HepG2 (cell line): ENCODE data around the gene EPX. TPM values are rescaled to one million over a fixed set of nuclear protein-coding genes. Genes with fewer than 3 reads are reported as not detected.
A peak's percentile ranks its signal among the peaks of the same experiment; 100 is the strongest.

ENCODE experiments used
- ATAC-seq: fragments of 200-7000 bp; cut with Tn5 transposase; 3 replicates; pipeline ENCODE4 v1.9.1; 2020; ENCODE audit warnings: mild to moderate bottlenecking, moderate library complexity
- BruUV-seq: library from RNA; stranded (reverse); fragments of 400-500 nt; replicated peaks from 2 replicates; lab custom pipeline; 2021; lab: Mats Ljungman, UMichigan
- CTCF ChIA-PET: fragments of 300-600 bp; formaldehyde crosslinking; extraction: SDS; loops from one replicate; lab custom pipeline; 2021; ENCODE audit warnings: low total read pairs, inconsistent platforms, low intra/inter-chr PET ratio; lab: Yijun Ruan, JAX
- POLR2A ChIA-PET: fragments of 350-600 bp; sonication (Branson Sonifier 250); formaldehyde crosslinking; loops from one replicate; lab custom pipeline; 2020; ENCODE audit warnings: antibody characterized with exemption, inconsistent platforms; lab: Yijun Ruan, JAX
- DNase-seq: peaks from one replicate; pipeline ENCODE4 v3.0.0-alpha.2; 2015; ENCODE audit warnings: low spot score
- FAIRE-seq: peaks from 3 replicates; lab custom pipeline; 2011; peaks lifted over from hg19 to GRCh38; lab: Jason Lieb, UNC
- H2AFZ ChIP-seq: one replicate; pipeline ENCODE4 v1.6.1; 2011; ENCODE audit warnings: low read length, inconsistent platforms
- H3K27ac ChIP-seq: fragments of 300-600 bp; 3 replicates; pipeline ENCODE4 v1.8.0; 2011; ENCODE audit warnings: mixed run types, mild to moderate bottlenecking, mixed read lengths, low read length, inconsistent platforms; ENCODE audit not compliant: insufficient read depth; ENCODE audit errors: extremely low read length
- H3K27me3 ChIP-seq, 2 experiments: fragments of 200-600 bp in 1 of 2; 2 replicates in 1 of 2; 3 replicates in 1 of 2; pipeline versions ENCODE4 v1.6.0 to v1.8.0; 2011; ENCODE audit warnings: low read length in 2 of 2, mild to moderate bottlenecking in 2 of 2, moderate library complexity in 2 of 2, inconsistent platforms in 1 of 2; ENCODE audit not compliant: insufficient read depth in 2 of 2, control insufficient read depth in 1 of 2
- H3K36me3 ChIP-seq, 2 experiments: fragments of 200-600 bp in 1 of 2; replicated peaks in 1 of 2; 2 replicates in 1 of 2; 3 replicates in 1 of 2; pipeline versions ENCODE4 v1.5.1 to v1.8.0; 2011; ENCODE audit warnings: low read length in 2 of 2, inconsistent platforms in 1 of 2; ENCODE audit not compliant: insufficient read depth in 2 of 2, control insufficient read depth in 1 of 2
- H3K4me1 ChIP-seq: 2 replicates; pipeline ENCODE4 v1.5.1; 2012; ENCODE audit warnings: low read length, inconsistent platforms; ENCODE audit not compliant: insufficient read depth
- H3K4me2 ChIP-seq: 2 replicates; pipeline ENCODE4 v1.6.0; 2011; ENCODE audit warnings: low read depth, low read length, inconsistent platforms
- H3K4me3 ChIP-seq, 3 experiments: fragments of 200-600 bp in 1 of 3; sonication (generic), shearing (Covaris generic) in 1 of 3; replicated peaks in 1 of 3; 2 replicates each; pipeline ENCODE4 v1.5.1; 2011 to 2016; ENCODE audit warnings: low read length in 3 of 3, inconsistent platforms in 2 of 3, low read depth in 2 of 3, mild to moderate bottlenecking in 2 of 3, control low read depth in 1 of 3, mixed read lengths in 1 of 3; ENCODE audit not compliant: insufficient read depth in 1 of 3
- H3K79me2 ChIP-seq: one replicate; pipeline ENCODE4 v1.6.1; 2011; ENCODE audit warnings: low read length, inconsistent platforms; ENCODE audit not compliant: insufficient read depth
- H3K9ac ChIP-seq: 2 replicates; pipeline ENCODE4 v1.6.0; 2011; ENCODE audit warnings: mild to moderate bottlenecking, low read depth, low read length, inconsistent platforms; ENCODE audit not compliant: insufficient read depth
- H3K9me3 ChIP-seq: 2 replicates; pipeline ENCODE4 v1.5.1; 2012; ENCODE audit warnings: mild to moderate bottlenecking, low read length
- H4K20me1 ChIP-seq: 2 replicates; pipeline ENCODE4 v1.6.0; 2011; ENCODE audit warnings: inconsistent platforms, mild to moderate bottlenecking, low read length, moderate library complexity; ENCODE audit not compliant: insufficient read depth
- CEBPB ChIP-seq: IDR thresholded peaks from 2 replicates; pipeline ENCODE4 v1.6.1; 2011; ENCODE audit warnings: low read depth, low read length, improper control_type of control experiment, borderline replicate concordance
- TGIF2 ChIP-seq: IDR thresholded peaks from 2 replicates; pipeline ENCODE4 v1.6.1; 2016; ENCODE audit warnings: control low read depth, missing compliant biosample characterization
- ZBTB40 ChIP-seq, 2 experiments: fragments of 450-650 bp in 1 of 2; sonication (generic) in 1 of 2; formaldehyde crosslinking in 1 of 2; IDR thresholded peaks; 2 replicates each; pipeline versions ENCODE4 v1.6.1 to v1.8.0; 2016 to 2022; ENCODE audit warnings: antibody characterized with exemption in 1 of 2, mild to moderate bottlenecking in 1 of 2, missing genetic modification reagents in 1 of 2
- WGBS: methylation state at CpG from one replicate; pipeline ENCODE4 v1.1.6; 2017; ENCODE audit warnings: low lambda C conversion rate; 5-methylcytosine and 5-hydroxymethylcytosine counted together
- in situ Hi-C: cut with HindIII; loops from 2 replicates; pipeline ENCODE4 v1.10.0; 2017; ENCODE audit warnings: low pct_unique_long_range_greater_than_20kb; ENCODE audit not compliant: extremely low pct_ligation_motif_present
- intact Hi-C: fragments of 100-400 bp; cut with micrococcal nuclease; formaldehyde crosslinking; loops from one replicate; pipeline ENCODE4 v1.10.0; 2022; ENCODE audit not compliant: unreplicated experiment
- polyA plus RNA-seq, 8 experiments: library from polyadenylated mRNA; depleted of rRNA in 3 of 8; stranded (reverse) in 7 of 8; unstranded in 1 of 8; fragments of >200 nt; fragmentation: Illumina TruSeq in 4 of 8; extraction: Trizol in 4 of 8; gene quantifications; 2 replicates each; pipeline versions ENCODE4 v1.2.1 to v1.2.3, GENCODE V29; 2011 to 2016; ENCODE audit warnings: low read depth in 4 of 8, missing spikeins in 1 of 8, mixed read lengths in 1 of 8; ENCODE audit not compliant: insufficient read depth in 1 of 8
- total RNA-seq, 5 experiments: library from RNA; depleted of rRNA; stranded (reverse); fragments of >200 nt; fragmentation: Illumina TruSeq; extraction: Trizol; gene quantifications; 2 replicates each; pipeline ENCODE4 v1.2.3, GENCODE V29; 2016; ENCODE audit warnings: low read depth in 1 of 5

The EPX gene
- total and polyA plus RNA-seq, 2 of the 13 experiments (the other 11 are each of a cell fraction or from before 2014, with no cell fraction given) = not detected

GRCh38 chr17:58238147-58238634 lies 45.7 kb downstream of the EPX start, which contains the start of gene LPO:
Gene LPO (plus strand): TSS chr17:58238584. CDS start chr17:58242980, 4,396 bp downstream.
- Histone ChIP-seq H3K27me3 (peaks cover 1 to 56% of the 10 kb centered on the region in 2 experiments), H3K4me2 (no peak within 1 kb of the TSS), H3K9me3 (no peaks in the 10 kb centered on the region), H3K4me1 (no peaks in the 10 kb centered on the region; the same call in 1 of the 2 replicates), H3K9ac (no peak within 1 kb of the TSS), H4K20me1 (no peaks in the 10 kb centered on the region), H3K79me2 (no peaks in the 10 kb centered on the region), H3K27ac (no peak within 1 kb of the TSS), H3K36me3 (no peaks in the 10 kb centered on the region), H3K4me3 (no peak within 1 kb of the TSS), H2AFZ (no peak within 1 kb of the TSS)
- no TSS peak for BruUV-seq
- ATAC-seq (no peak), FAIRE-seq (no peak), DNase-seq (no peak)
- CTCF ChIA-PET = no interaction called here
- intact Hi-C loops (no loop called here), in situ Hi-C loops (no loop called here)
- TF ChIP-seq CEBPB (peak; percentile 49; the same call in 1 of the 2 replicates), TGIF2 (CRISPR knock-in tag) (no peak), ZBTB40 (IDR thresholded peaks at IDR 0.05) (peak; percentile 75), ZBTB40 (CRISPR knock-in tag; IDR thresholded peaks at IDR 0.05) (no peak)
- WGBS = 13% methylated on average over 5 of the region's 5 CpGs
- POLR2A ChIA-PET = no interaction called here
